Activated CD8-positive, alpha-beta memory T cell treated with anti-CD3 and anti-CD28 coated beads, Interleukin-2, amount 50 U/mL, for 1 hour (primary cell): ENCODE measurements around the gene ART1.

Experiments used
- DNase-seq: peaks from one replicate; pipeline ENCODE4 v3.0.0-alpha.2; 2020; ENCODE audit errors: extremely low read depth

The ART1 gene

GRCh38 chr11:3712274-3712673 is 67.3 kb downstream of the ART1 start:
- DNase-seq: no peak
